Stimulated activated CD8-positive, alpha-beta memory T cell treated with anti-CD3 and anti-CD28 coated beads, Interleukin-7, amount 100 ng/mL, for 4 hours (primary cell): ENCODE measurements around the gene ADAP1.

Experiments
- DNase-seq, 2 donors: peaks; one replicate each; pipeline ENCODE4 v3.0.0-alpha.2; 2020; ENCODE audit warnings: low read depth in 2 of 2

Gene ADAP1

DNA sequence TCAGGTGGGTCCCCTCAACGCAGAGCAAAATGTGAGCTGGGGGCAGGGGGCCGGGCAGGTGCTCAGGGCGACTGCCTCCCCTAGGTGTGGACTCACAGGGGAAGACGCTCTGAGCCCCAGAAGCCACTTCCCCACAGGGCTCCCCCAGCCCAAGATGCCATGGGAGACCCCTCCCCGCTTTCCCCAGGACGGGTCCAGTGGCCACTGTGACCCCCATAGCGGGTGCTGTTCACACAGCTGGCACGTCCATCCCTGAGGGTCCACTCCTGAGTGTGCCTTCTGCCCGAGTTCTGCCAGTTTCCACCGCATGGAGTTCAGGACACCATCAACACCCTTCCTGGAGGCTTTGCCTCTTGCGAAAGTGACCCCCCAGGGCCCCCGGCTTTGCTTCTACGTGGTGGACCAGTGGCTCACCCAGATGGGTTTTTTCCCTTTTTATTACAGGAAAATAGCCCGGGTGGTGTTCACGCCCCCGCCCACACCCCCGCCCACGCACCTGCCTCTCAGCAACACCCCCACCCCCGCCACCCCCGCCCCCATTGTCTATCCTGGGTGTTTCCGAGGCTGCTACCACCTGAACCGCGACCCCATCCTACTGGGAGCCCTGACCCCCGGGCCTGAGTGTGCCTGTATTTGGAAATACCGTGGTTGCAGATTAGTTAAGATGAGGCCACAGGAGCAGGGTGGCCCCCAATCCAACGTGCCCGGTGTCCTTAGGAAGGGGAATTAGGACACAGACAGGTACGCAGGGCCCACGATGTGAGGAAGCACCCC, 32.0 kb downstream of the ADAP1 start:
- DNase-seq: peak; percentile 53 to 66

DNA sequence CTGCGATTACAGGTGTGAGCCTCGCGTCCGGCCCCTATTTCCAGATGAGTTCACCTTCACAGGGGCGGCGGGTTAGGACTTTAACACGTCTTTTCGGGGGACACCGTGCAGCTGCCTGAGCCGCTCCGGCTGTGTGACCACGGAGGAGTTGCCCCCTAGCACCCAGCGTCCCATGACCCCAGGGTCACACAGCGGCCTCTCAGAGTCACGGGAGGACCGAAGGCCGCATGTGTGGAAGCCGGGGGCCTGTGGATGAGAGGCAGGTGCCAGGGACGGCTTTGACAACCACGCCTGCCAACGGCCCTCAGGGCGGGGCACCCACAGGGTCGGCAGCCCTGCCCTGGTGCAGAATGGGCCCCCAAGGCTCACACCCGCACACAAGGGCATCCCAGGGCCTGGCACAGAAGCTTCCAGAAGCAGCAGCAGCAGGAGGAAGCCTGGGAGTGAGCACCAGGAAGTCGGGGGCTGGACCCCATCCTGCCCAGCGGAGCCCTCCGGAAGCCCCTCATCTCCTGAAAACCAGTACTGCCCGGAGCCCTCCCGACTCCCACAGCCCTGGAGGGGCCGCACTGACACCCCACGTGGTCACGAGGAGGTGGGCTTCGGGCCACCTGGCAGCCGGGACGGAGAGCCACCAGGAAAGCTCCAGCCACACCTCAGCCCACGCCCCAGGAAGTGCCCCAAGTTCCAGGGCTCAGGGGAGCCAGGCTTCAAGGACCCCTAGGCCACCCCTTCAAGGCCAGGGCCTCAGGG, 32.7 kb downstream of the ADAP1 start:
- no peak for DNase-seq

DNA sequence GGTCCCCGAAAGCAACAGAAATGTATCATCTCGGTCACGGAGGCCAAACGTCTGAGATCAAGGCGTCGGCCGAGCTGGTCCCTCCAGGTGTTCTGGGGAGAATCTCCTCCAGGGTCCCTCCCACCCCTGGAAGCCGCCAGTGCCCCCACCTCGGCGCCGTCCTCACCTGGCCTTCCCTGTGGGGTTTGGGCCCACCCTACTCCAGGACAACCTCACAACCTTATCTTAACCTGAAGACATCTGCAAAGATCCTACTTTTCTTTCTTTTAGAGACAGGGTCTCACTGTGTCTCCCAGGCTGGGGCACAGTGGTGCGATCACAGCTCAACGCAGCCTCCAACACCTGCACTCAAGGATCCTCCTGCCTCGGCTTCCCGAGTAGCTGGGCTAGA, 33.4 kb downstream of the ADAP1 start:
- DNase-seq: no peak

DNA sequence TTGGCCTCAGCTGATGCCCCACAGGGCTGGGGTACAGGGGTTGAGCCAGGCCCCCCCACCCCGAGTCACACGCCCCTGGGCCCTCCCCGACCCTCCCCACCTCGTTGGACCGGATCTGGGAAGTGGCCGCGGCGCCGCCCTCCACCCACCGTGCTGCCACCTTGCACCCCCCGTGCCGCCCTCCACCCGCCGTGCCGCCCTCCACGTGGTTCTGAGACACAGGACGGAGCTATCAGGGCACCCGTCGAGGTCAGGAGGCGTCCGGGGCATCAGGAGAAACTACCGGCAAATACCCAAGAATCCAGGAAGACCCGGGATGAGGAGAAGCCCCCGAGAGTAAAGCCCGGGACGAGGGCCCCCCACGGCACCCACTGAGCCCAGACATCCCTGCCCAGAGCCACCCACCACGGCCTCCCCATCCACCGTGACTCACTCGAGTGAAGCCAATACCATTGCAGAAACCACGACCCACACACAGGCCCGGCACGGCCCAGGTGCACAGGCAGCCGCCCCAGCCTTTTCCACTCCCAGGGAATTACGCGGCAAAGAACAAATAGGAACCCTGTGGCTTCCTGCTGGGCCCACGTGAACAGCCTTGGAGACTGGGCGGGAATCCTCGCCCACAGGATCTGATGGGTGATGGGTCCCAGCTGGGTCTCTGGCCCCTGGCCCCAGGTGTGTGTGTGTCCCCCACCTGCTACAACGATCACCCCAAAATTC, 34.0 kb downstream of the ADAP1 start:
- DNase-seq: peak in 1 of 2 donors; percentile 45

DNA sequence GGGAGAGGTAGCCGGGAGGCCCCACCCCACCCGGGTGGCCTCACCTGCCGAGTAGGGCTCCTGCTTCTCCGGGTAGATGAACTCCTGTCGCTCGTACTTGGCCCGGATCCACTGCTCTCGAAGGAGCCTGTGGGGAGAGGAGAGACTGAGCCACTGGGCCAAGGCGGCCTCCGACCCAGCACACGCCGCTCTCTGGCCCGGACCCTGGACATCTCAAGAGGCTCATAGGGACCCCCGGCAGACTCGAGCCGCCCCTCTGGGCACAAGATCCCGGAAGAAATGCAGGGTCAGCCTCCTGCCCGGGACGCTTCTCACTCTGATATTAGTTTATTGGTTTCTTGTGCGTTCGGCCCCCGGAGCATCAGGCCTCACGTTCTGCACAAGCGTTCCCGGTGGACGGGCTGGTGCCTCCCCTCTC, 34.5 kb downstream of the ADAP1 start:
- no peak for DNase-seq

DNA sequence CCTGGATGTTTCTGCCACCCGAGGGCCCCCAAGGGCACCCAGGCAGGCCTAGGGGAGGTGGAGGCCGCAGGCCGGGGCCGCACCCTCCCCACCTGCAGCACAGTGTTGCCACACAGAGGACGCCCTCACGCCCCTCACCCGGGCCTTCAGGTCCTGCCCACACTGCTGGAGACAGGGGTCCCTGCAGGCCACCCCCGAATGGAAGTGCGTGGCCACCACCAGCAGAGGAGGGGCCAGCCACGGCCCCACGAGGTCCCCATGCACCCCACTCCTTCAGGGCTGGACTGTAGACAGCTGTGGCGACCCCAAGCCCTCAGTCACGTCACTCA, 35.4 kb downstream of the ADAP1 start:
- DNase-seq: no peak

DNA sequence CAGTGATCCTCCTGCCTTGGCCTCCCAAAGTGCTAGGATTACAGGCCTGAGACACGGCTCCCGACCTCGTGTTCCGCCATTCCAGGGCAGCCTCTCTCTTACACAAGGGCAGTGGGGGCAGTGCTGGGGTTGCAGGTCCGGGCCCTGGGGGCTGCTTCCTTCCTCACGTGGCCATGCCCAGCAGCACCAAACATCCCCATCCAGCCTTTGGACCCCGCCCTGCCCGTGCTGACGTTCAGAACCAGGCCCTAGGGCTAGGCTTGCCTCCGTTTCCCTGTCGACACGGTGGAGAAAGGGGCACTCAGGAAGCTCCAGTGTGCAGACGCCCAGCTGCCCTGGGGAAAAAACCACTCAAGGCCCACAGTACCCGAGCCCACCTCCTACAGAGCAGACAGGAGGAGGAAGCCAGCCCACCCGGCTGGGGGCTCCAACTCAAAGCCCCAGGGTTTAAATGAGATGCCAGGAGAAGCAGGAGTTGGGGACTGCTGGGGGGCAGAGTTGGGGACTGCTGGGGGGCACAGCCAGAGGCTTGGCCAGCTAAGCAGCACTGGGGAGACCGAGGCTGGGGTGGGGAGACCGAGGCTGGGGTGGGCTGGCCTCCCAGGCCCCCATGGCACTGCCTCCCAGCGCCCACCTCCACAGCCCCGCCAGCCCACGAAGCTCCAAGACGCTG, 35.9 kb downstream of the ADAP1 start:
- DNase-seq: no peak

DNA sequence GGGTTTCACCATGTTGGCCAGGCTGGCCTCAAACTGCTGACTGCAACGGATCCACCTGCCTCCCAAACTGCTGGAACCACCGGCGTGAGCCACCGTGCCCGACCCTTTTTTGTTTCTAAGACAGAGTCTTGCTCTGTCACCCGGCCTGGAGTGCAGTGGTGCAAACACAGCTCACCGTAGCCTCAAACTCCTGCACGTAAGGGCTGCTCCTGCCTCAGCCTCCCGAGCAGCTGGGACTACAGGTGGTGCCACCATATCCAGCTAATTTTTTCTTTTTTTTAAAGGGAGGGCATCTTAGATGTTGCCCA, 36.4 kb downstream of the ADAP1 start:
- DNase-seq: no peak

DNA sequence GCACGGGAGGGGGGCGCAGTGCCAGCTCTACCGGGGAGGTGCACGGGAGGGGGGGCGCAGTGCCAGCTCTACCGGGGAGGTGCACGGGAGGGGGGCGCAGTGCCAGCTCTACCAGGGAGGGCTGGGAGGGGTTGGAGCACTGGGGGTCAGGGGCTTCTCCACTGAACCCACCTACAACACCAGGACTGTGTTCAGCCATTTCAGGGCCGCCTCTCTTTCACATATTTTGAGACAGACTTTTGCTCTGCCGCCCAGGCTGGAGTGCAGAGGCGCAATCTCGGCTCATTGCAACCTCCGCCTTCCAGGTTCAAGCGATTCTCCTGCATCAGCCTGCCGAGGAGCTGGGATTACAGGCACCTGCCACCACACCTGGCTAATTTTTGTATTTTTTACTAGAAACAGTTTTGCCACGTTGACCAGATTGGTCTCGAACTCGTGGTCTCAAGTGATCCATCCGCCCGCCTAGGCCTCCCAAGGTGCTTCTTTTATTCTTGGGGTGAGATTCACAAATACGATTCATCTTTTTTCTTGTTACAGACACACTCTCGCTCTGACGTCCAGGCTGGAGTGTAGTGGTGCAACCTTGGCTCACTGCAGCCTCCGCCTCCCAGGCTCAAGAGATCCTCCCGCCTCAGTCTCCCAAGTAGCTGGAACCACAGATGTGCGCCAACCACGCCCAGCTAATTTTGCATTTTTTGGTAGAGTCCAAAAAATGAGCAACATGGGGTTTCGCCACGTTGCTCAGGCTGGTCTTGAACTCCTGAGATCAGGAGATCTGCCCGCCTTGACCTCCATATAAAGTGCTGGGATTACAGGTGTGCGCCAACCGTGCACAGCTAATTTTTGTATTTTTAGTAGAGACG, 37.0 kb downstream of the ADAP1 start:
- DNase-seq: no peak

DNA sequence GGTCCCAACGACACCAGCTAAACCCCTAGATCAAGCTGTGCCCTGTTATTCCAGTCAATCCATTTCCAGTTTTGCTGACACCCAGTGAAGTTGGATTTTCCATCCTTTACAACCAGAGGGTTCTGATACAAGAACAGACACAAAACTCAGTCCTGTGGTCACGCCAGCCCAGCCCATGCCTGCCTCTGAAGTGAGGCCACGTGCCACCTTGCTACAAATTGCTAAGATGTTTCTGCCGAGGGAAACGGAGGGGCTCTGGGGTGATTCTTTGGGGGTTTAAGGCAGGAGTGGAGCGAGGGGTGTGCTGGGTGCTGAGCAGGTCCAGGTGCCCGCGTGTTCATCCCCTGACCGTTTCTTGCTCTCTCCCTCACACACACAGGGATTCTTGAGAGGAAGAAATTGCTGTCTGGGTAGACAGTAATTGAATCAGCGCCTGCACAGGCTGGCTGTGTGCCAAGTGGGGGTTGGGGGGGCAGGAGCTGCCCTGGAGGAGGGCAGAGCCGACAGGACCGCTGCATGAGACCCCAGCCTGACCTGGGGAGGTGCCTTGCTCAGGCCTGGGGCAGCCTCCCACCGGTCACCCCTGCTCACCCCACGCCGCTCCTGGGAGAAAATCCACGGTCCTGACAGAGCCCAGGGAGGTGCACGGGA, 38.1 kb downstream of the ADAP1 start:
- DNase-seq: no peak

DNA sequence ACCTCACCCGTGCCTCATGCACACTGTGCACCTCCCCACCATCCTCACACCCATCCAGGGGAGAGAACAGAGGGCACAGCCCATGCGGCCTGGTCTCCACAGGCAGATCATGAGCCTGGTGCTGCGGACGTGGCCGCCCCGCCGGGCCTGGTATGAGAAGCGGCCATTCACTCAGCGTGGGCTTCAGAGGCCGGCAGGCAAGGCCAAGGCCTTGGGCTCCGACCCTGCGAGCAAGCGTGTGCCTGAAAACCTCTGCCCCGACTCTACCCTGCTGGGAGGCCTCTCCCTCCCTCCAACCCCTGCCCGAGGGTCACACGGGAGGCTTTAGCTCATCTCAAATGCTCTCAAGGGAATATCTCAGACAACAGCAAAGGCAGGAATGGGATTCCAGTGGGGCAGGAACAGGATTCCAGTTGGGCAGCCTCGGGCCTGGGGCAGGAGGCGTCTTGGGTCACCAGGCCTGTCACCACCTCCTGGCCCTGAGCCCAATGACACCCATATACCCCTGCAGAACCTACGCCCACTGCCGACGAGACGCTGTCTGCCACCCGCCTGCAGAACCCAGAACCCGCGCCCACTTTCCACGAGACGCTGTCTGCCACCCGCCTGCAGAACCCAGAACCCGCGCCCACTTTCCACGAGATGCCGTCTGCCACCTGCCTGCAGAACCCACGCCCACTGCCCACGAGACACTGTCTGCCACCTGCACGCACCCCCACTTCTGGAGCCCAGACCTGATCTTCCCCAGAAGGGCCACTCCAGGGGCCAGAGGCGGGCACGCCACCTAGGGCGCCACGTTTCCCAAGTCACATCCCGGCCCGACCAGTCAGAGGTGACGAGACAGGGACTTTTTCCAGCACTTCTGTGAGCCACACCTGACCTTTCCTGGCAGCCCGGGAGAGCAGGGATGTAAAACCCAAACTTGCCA, 38.9 kb downstream of the ADAP1 start:
- peak in 1 of 2 donors; percentile 43 for DNase-seq

DNA sequence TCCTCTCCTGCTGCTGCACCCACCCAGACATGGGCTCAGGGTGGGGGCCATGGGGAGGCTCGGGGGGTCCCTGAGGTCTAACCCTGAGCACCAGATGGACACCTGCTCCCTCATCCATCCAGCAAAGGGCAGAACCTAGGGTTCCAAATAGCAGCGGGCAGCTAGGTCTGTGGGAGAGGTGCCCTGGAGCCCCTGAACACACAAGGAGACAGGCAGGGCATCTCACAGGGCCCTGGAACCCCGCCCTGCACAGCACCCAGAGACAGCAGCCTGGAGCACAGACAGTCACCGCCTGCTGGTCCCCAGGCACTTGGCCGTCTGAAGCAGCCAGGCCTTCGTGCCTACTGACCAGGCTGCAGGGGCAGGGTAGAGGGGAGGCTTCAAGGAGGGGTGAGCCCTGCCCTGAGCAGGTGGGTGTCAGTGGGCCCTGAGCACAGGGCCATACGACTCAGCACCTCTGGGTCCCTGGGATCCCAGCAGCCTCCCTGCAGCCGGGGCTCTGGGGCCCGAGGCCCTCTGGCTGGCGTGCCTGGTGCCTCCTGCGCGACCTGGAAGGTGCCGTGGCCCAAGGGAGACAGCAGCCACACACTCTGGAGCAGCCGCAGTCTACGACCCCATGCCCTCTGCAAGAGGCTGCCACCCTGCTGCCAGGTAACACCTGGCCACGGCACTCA, 39.8 kb downstream of the ADAP1 start:
- no peak for DNase-seq

DNA sequence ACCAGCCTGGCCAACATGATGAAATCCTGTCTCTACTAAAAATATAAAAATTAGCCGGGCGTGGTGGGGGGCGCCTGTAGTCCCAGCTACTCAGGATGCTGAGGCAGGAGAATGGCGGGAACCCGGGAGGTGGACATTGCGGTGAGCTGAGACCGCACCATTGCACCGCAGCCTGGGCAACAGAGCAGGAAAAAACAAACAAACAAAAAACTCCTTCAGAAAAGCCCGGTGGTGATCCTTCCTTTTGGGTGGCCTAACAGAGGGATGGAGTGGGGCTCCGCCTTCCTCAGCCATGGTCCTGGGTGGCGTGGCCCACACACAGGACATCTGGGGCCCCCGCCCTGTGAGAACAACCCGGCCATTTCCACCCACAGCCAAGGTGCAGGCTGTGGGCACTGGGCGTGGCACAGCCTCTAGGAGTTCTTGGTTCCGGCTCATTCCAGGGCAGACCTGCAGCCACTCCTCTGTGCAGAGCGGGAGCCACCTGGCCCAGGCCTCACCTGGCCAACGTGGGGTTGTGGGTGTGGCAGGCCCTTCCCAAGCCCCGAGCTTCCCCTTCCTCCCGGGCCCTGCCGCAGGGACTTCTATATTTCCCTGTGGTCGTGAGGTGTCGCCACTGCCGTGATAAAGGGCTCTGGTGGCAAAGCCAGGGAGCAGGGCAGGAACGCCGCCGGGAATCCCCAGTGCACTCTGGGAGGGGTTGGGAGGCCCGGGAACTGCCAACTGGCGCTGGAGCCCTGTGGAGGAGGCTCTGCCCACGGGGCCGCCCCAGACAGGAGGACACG, 40.6 kb downstream of the ADAP1 start:
- no peak for DNase-seq

DNA sequence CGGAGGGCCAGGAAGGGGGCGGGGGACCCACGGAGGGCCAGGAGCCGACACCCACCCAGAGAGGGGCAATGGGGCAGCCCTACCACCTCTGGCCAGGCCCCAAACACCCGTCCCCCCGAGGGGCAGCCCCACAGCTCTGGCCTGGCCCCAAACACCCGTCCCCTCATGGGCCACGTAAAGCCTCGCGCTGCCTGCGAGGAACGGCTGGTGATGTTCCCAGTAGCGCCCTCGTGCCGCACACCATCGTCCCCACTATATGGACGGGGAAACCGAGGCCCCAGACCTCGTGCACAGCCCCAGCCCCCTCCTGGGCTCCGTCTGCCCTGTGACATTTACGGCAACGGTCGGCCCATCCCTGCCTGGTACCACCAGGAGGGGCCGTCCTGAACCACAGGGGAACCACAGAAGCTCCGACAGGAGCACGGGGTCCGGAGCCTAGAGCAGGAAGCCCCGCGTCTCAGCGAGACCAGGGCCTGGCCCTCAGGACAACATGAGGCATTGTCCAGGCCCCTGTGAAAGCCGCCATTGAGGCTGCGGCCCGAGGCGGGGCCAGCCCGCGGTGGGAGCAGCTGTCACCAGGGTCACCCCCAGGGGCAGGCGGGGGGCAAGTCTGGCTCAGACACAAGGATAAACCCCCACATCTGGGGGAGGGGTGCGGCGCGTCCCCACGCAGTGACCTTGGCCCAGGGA, 42.5 kb downstream of the ADAP1 start:
- DNase-seq: no peak

DNA sequence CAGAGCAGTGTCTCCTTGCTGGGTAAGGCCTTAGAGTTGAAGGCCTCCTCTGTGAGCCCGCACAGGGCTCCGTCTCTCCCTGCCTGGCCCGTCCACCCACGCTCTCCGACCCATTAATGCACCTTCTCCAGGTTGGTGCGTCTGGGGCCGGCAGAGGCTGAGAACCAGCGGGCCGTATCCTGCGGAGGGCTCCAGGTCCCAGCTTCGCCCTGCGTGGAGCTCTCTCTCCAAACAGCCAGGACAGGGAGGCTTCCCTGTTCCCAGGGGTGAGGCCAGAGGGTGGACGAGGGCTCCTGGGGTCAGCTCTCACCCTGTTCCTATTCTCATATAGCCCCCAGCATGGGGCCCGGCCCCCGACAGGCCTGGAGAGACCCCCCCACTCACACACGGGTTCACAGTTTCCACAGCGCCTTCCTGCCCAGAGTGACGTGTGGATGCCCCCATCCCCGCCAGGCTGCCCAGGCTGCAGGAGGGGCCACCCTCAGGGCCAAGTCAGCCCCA, 43.5 kb downstream of the ADAP1 start:
- no peak for DNase-seq

DNA sequence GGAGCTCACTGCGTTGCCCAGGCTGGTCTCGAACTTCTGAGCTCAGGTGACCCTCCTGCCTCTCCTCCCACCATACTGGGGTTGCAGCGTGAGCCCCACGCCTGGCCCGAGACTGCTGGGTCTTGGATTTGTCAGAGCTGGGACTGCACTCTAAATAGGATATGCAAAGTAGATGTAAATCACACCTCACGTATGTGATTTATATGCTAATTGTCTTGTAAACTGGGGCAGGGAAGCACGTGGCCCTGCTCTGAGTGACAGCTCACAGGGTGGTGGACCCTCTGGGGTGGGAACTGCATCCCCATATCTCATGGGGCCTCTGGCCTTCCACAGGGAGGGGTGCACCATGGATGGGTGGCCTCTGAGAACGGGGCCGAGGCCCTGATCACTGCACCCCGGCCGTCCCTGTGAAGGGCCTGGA, 44.0 kb downstream of the ADAP1 start:
- no peak for DNase-seq
